Measurements from ENCODE around the gene HPSE2. TPM values are rescaled to one million over a fixed set of nuclear protein-coding genes. Genes with fewer than 3 reads are reported as not detected.

HPSE2 gene
- total RNA-seq, 2 donors from 2014 or later, result 2.4 to 4.7 TPM

GRCh38 chr10:98917828-98918227, 317.8 kb downstream of the HPSE2 start:
- Histone ChIP-seq H3K4me1 (replicated peaks) (no peaks in the 10 kb centered on the region), H3K4me3 (no peak overlapping the region), H3K27me3 (replicated peaks; ENCODE audit: insufficient read depth) (no peaks in the 10 kb centered on the region), H3K9me3 (no peaks in the 10 kb centered on the region), H3K27ac (no peak overlapping the region), H3K36me3 (no peaks in the 10 kb centered on the region)
- DNase-seq (ENCODE audit: low spot score), result no peak
- TF ChIP-seq POLR2A (IDR thresholded peaks at IDR 0.05) (no peak), POLR2AphosphoS5 (IDR thresholded peaks at IDR 0.05) (no peak), CTCF (IDR thresholded peaks at IDR 0.05) (no peak)
- intact Hi-C loops (cut with DNase I), result no loop called here
- 95% methylated on average over 2 of the region's 2 CpGs for WGBS

- intact Hi-C loops (cut with DNase I), result no loop called here
- Histone ChIP-seq H3K27ac (no peak overlapping the region), H3K4me1 (replicated peaks) (no peaks in the 10 kb centered on the region), H3K36me3 (no peaks in the 10 kb centered on the region), H3K27me3 (replicated peaks; ENCODE audit: insufficient read depth) (no peaks in the 10 kb centered on the region), H3K4me3 (no peak overlapping the region), H3K9me3 (no peaks in the 10 kb centered on the region)
- WGBS, result 53% methylated on average over 1 of the region's 1 CpG
- no peak for DNase-seq (ENCODE audit: low spot score)
- no peak for TF ChIP-seq POLR2AphosphoS5 (IDR thresholded peaks at IDR 0.05)
- TF ChIP-seq CTCF (IDR thresholded peaks at IDR 0.05), result no peak
Measured at GRCh38 chr10:98916526-98917125, 319.0 kb downstream of the HPSE2 start.

DNA sequence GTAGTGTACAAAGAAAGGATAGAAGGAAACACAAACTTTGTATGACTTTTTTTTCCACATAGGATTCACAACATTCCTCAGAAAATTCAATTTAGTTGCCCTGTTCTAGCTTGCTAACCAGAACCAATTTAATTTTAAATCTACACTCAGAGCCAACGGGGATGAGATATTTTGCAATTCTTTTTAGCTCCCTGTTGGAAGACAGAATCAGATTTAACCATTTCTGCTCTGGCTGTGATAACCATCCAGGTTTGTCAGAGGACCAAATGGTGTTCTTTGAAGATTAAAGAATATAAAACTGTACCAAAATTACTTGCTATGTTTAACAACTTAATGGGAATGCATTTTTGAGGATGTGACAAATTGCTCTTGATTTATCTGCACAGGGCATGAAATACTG, 319.7 kb downstream of the HPSE2 start:
- Histone ChIP-seq H3K36me3 (no peaks in the 10 kb centered on the region), H3K9me3 (no peaks in the 10 kb centered on the region), H3K27ac (no peak overlapping the region), H3K4me3 (no peak overlapping the region), H3K27me3 (replicated peaks; ENCODE audit: insufficient read depth) (no peaks in the 10 kb centered on the region), H3K4me1 (replicated peaks) (no peaks in the 10 kb centered on the region)
- intact Hi-C loops (cut with DNase I), result no loop called here
- no peak for DNase-seq (ENCODE audit: low spot score)
- whole genome bisulfite sequencing, result 26% methylated on average over 1 of the region's 1 CpG
- TF ChIP-seq POLR2A (IDR thresholded peaks at IDR 0.05), result no peak
- no peak for TF ChIP-seq POLR2AphosphoS5 (IDR thresholded peaks at IDR 0.05)
- TF ChIP-seq CTCF (IDR thresholded peaks at IDR 0.05), result no peak

- Histone ChIP-seq H3K4me3 (no peak overlapping the region), H3K9me3 (no peaks in the 10 kb centered on the region), H3K27me3 (replicated peaks; ENCODE audit: insufficient read depth) (no peaks in the 10 kb centered on the region), H3K27ac (no peak overlapping the region), H3K36me3 (no peaks in the 10 kb centered on the region), H3K4me1 (replicated peaks) (no peaks in the 10 kb centered on the region)
- no peak for DNase-seq (ENCODE audit: low spot score)
- intact Hi-C loops (cut with DNase I), result no loop called here
- 87% methylated on average over 3 of the region's 3 CpGs for WGBS
- no peak for TF ChIP-seq POLR2A (IDR thresholded peaks at IDR 0.05)
- no peak for TF ChIP-seq CTCF (IDR thresholded peaks at IDR 0.05)
- no peak for TF ChIP-seq POLR2AphosphoS5 (IDR thresholded peaks at IDR 0.05)
Measured at GRCh38 chr10:98910546-98910945, 325.1 kb downstream of the HPSE2 start.

DNA sequence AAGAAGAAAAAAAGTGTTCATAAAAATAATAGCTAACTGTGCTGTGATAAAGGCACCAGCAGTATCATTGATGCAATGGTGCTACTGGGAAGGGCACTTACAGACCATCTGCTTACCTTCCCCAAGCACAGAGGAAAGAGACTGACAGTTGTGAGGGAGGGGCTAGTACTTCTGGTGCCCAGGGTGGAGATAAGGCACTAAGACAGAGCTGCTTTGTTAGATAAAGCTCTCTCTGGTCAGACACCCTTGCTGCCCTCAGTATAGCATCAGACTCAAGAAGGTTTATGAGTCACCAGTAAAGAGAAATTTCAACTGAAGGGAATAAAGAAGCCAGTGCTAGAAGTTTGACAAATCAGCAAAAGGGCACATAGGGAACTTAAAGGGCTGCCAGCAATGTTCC, 325.6 kb downstream of the HPSE2 start:
- Histone ChIP-seq H3K4me1 (replicated peaks) (no peaks in the 10 kb centered on the region), H3K27me3 (replicated peaks; ENCODE audit: insufficient read depth) (no peaks in the 10 kb centered on the region), H3K27ac (no peak overlapping the region), H3K9me3 (no peaks in the 10 kb centered on the region), H3K36me3 (no peaks in the 10 kb centered on the region), H3K4me3 (no peak overlapping the region)
- no peak for DNase-seq (ENCODE audit: low spot score)
- no peak for TF ChIP-seq POLR2AphosphoS5 (IDR thresholded peaks at IDR 0.05)
- intact Hi-C loops (cut with DNase I), result no loop called here
